ENCODE results near the gene ACADM.
"Not testable (repeated sequence)": the region's sequence is repeated elsewhere in the genome, so short reads cannot be mapped to it uniquely, and the experiment has no call there.

Gene ACADM

DNA sequence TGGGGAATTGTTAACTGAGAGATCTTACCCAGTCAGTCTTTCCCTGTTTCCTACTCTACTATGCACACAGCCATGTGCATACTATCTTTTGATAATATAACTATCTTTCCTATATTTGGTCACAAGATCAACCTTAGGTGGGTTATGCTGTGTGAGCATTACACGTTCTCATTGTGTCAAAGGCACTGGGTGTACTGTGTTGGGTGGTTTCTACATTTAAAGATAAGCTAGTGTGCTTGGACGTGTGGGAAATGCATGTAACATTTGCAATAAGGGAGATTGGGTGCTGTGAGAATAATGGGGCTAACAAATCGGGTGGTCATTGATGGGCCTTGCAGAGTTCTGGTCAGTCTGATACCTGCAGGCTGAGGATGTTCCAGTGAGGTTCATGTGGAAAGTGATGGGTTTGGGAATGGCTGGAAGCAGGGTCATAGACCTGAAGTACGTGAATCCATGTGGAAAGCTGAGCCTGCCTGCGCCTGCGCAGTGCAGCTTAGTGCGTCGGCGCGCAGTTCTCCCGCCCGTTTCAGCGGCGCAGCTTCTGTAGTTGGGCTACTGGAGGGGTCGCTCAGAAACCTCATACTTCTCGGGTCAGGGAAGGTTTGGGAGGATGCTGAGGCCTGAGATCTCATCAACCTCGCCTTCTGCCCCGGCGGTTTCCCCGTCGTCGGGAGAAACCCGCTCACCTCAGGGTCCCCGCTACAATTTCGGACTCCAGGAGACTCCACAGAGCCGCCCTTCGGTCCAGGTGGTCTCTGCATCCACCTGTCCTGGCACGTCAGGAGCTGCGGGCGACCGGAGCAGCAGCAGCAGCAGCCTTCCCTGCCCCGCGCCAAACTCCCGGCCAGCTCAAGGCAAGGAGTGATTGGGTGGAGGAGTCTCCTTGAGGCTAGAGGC is 72.1 kb downstream of the ACADM start, which contains the start of gene MSH4:
MSH4 (plus strand) TSS at position 507 of the 897 bp plus-strand sequence; CDS start at position 611, 104 bp downstream.
- no peak for DNase-seq

DNA sequence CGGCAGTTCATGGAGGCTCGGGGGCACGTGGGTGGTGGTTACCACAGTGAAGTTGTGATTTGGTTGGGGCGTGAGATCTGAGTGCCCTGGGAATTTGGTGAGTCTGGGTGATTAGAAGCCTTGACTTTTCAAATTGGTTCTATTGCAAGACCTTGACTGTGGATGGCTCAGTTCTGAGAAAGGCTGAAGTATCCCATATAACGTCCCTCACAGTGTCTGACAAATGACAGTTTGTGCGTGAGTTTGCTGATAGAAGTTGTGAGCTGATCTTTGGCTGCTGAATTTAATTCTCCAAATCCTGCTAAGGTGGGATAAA is 72.7 kb downstream of the ACADM start:
- no peak for DNase-seq

DNA sequence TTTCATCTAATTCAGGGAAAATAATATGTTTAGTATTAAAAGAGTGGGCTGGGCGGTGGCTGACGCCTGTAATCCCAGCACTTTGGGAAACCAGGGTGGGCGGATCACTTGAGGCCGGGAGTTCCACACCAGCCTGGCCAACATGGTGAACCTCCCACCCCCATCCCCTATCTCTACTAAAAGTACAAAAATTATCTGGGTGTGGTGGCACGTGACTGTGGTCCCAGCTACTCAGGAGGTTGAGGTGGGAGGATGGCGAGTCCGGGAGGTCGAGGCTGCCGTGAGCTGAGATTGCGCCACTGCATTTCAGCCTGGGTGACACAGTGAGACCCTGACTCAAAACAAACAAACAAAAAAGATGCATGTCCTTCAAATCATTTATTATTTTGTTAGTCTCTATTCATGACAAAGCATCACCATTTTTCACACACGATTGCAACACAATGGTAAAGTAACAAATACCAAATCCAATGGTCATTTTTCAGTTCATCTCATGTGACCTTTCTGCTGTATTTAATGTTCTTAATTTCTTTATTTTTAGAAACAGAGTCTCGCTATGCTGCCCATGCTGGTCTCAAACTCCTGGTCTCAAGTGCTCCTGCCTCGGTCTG is 73.2 kb downstream of the ACADM start:
- no peak for DNase-seq

DNA sequence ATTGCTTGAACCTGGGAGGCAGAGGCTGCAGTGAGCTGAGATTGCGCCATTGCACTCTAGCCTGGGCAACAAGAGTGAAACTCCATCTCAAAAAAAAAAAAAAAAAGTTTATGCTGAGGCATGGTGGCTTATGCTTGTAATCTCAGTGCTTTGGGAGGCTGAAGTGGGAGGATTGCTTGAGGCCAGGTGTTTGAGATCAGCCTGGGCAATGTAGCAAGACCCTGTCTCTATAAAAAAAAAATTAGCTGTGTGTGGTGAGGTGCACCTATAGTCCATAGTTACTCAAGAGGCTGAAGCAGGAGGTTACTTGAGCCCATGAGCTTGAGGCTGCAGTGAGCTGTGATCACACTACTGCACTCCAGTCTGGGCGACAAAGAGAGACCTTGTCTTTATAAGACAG is 77.0 kb downstream of the ACADM start:
- DNase-seq = not testable (repeated sequence)

DNA sequence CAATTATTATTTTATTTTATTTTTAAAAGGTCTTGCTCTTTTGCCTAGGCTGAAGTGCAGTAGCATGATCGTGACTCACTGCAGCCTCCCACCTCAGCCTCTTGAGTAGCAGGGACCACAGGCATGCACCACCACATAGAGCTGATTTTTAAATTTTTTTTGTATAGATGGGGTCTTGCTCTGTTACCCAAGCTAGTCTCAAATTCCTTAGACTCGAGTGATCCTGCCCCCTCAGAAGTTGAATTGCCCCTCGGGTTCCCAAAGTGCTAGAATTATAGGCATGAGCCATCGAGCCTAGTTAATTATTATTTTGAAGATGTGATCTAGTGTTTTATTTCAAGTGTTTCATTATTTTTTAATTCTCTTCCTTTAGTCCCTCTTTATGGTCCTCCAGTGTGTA is 84.4 kb downstream of the ACADM start:
- DNase-seq = no peak

DNA sequence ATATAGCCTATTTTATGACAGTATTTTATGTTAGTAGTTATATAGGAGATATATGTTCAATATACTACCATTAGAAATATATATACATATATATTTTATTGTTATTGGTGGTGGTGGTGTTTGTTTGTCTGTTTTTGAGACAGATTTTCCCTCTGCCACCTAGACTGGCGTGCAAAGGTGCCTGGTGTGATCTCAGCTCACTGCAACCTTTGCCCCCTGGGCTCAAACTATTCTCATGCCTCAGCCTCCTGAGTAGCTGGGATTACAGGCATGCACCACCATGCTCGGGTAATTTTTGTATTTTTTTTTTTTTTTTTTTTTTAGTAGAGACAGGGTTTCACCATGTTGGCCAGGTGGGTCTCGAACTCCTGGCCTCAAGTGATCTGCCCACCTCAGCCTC is 85.6 kb downstream of the ACADM start:
- DNase-seq = not testable (repeated sequence)

DNA sequence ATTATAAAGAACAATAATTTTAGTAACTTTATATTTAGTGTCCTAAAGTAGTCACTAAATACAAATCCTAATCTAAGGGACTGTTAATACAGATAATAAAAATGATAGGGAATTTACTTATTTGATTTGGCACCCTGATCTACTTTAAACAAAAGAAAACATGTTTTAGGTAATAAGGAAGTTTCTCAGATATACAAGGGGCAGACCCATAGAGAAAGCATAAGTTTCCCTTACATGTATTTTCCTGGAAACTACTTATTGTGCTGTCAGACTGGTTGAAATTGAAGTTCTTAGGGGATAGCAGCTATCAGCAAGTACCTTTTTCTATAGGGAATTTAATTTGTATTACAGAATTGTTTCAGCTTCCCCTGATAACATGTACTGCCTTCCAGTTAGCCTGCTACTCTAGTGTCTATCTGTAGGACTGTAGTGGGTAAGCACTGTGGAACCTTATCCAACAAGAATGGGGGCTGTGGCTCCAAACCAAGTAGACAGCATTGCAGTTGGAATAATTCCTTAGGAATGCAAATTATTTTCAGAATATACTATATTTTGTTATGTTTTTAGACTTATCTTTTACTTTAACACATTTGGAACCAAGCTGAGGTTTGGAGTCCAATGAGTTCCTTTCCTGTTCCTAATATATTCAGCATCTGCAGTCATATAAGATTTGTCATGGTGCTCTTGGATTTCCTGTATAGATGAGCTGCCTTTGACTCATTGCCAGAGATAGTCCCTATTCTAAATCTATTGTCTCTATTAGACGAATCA is 86.9 kb downstream of the ACADM start:
- peak; percentile 66 for DNase-seq

DNA sequence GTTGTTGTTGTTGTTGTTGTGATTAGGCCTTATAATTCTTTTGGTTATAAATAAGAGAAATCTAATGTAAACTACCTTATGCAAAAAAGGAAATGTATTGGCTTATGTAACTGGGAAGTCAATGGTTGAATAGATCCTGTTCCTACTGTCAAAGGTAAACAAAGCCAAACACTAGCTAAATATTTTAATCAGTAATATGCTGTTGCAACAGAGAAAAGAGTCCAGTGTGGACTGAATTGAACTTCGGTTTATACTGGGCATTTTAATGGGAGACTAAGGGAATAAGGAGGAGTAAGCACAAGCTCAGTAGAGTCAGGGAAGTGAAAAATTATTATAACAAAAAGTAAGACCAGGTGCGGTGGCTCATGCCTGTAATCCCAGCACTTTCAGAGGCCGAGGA is 87.6 kb downstream of the ACADM start:
- no peak for DNase-seq
